Measurements from ENCODE around the gene ZNF398. TPM values are rescaled to one million over a fixed set of nuclear protein-coding genes. Genes with fewer than 3 reads are reported as not detected.

ZNF398 gene
- total and polyA plus RNA-seq, 2 of the 13 experiments (the other 11 are each of a cell fraction or from before 2014, with no cell fraction given) = 3.0 to 8.9 TPM

DNA sequence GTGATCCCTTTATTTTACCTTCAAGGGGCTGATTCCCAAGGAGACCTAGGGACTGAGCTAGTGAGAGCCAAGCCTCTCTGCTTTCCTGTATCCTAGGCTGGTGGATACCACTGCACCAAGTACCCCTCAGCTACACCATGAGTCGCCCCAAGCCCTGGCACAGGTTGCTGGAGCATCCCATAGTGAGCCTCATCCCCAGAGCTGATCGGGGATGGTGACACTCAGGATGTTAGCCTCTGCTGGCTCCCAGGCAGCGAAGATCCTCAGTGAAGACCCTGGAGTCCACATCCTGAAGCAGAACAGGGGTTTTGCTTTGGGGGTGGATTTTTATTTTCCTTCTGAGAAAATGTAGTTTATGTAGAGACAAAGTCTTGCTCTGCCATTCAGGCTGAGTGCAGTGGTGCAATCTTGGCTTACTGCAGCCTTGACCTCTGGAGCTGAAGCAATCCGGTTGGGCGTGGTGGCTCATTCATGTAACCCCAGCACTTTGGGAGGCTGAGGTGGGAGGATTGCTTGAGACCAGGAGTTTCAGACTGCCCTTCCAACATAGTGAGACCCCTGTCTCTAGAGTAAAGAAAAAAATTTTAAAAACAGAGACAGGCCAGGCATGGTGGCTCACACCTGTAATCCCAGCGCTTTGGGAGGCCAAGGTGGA, 79.7 kb downstream of the ZNF398 start (continued):
- TF ChIP-seq ZNF674 (CRISPR knock-in tag; IDR thresholded peaks at IDR 0.05; ENCODE audit: low read depth) (no peak), EP300 (IDR thresholded peaks at IDR 0.05; ENCODE audit: low read depth in 2 of 2, low read length in 2 of 2) (peak in 1 of 2 experiments; percentile 12; a peak in 1 of 4 replicates), EP300 (CRISPR knock-in tag; IDR thresholded peaks at IDR 0.05; ENCODE audit: borderline replicate concordance) (no peak), ZNF562 (CRISPR knock-in tag; IDR thresholded peaks at IDR 0.05; ENCODE audit: borderline replicate concordance) (no peak), HNRNPLL (IDR thresholded peaks at IDR 0.05; ENCODE audit: low read depth, low read length, poor library complexity, severe bottlenecking) (no peak), ZFP41 (CRISPR knock-in tag; IDR thresholded peaks at IDR 0.05; ENCODE audit: borderline replicate concordance) (no peak), TAF1 (CRISPR knock-in tag; IDR thresholded peaks at IDR 0.05) (no peak), PHB2 (IDR thresholded peaks at IDR 0.05; ENCODE audit: partially characterized antibody) (no peak), CEBPB (IDR thresholded peaks at IDR 0.05; ENCODE audit: borderline replicate concordance, low read depth, low read length) (peak; percentile 82), SMAD9 (CRISPR knock-in tag; IDR thresholded peaks at IDR 0.05) (no peak), ZNF75D (CRISPR knock-in tag; IDR thresholded peaks at IDR 0.05; ENCODE audit: borderline replicate concordance) (no peak), ETV6 (CRISPR knock-in tag; conservative IDR thresholded peaks at IDR 0.05) (no peak), RBM22 (optimal IDR thresholded peaks at IDR 0.05; ENCODE audit: low read length) (peak; percentile 83), FUBP1 (CRISPR knock-in tag; IDR thresholded peaks at IDR 0.05; ENCODE audit: borderline replicate concordance) (no peak), NR3C1 (CRISPR knock-in tag; IDR thresholded peaks at IDR 0.05) (no peak), MXD3 (CRISPR knock-in tag; IDR thresholded peaks at IDR 0.05) (no peak), FOXK2 (IDR thresholded peaks at IDR 0.05) (no peak), ZNF567 (CRISPR knock-in tag; IDR thresholded peaks at IDR 0.05; ENCODE audit: borderline replicate concordance) (no peak), ZNF34 (CRISPR knock-in tag; IDR thresholded peaks at IDR 0.05; ENCODE audit: borderline replicate concordance) (no peak), SAP130 (CRISPR knock-in tag; IDR thresholded peaks at IDR 0.05; ENCODE audit: low read depth) (no peak), SYNCRIP (IDR thresholded peaks at IDR 0.05; ENCODE audit: insufficient read depth, low read depth, low read length) (no peak), THRA (CRISPR knock-in tag; IDR thresholded peaks at IDR 0.05; ENCODE audit: borderline replicate concordance) (no peak), HNF4A (CRISPR knock-in tag; IDR thresholded peaks at IDR 0.05) (peak; percentile 42; the same call in 1 of the 2 replicates), POLR2A (IDR thresholded peaks at IDR 0.05; ENCODE audit: insufficient read depth in 1 of 2, low read depth in 2 of 2, low read length in 2 of 2) (peak in 1 of 2 experiments; percentile 30; a peak in 1 of 4 replicates), MBD4 (IDR thresholded peaks at IDR 0.05; ENCODE audit: borderline replicate concordance, low read length) (no peak)
- TF ChIP-seq, protein P1, sequence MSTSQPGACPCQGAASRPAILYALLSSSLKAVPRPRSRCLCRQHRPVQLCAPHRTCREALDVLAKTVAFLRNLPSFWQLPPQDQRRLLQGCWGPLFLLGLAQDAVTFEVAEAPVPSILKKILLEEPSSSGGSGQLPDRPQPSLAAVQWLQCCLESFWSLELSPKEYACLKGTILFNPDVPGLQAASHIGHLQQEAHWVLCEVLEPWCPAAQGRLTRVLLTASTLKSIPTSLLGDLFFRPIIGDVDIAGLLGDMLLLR (CRISPR knock-in tag; IDR thresholded peaks at IDR 0.05) = no peak
- TF ChIP-seq, protein P2, sequence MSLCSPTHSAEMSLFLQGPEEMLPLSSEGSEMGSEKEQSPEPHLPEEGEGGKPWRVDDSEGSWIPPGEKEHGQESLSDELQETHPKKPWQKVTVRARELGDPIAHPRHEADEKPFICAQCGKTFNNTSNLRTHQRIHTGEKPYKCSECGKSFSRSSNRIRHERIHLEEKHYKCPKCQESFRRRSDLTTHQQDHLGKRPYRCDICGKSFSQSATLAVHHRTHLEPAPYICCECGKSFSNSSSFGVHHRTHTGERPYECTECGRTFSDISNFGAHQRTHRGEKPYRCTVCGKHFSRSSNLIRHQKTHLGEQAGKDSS (CRISPR knock-in tag; IDR thresholded peaks at IDR 0.05; ENCODE audit: borderline replicate concordance, low read depth) = no peak
